ENCODE measurements around the gene SLC35E3. TPM values are rescaled to one million over a fixed set of nuclear protein-coding genes. Genes with fewer than 3 reads are reported as not detected.
A peak's percentile ranks its signal among the peaks of the same experiment; 100 is the strongest.

SLC35E3 gene
- total and polyA plus RNA-seq, 2 of the 13 experiments (the other 11 are each of a cell fraction or from before 2014, with no cell fraction given) = 13.0 to 22.1 TPM

DNA sequence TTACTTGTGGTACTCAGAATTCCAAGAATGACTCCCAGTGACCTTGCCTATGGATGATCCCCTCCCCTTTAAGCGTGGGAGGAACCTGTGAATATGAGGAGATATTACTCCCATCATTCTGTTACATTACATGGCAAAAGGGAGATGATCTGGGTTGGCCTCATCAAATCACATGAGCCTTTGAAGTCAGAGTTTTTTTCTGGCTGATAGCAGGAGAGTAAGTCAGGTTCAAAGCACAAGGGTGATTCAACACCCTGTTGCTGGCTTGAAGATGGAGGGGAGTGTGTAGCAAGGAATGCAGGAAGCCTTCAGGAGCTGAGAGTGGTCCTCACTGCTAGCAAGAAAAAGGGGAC, 52.9 kb downstream of the SLC35E3 start:
- ChIA-PET CTCF (ENCODE audit: low intra/inter-chr PET ratio, low total read pairs) (no interaction called here), POLR2A (interaction anchor here (1.2 kb wide), 1 partner anchor 53 kb away, joined by 4 read pairs; the partner anchor contains the start of gene SLC35E3)
- no peaks in the 10 kb centered on the region for H3K79me2 ChIP-seq (ENCODE audit: insufficient read depth, low read length)
- no peaks in the 10 kb centered on the region for H4K20me1 ChIP-seq (ENCODE audit: insufficient read depth, low read length)
- H2AFZ ChIP-seq (ENCODE audit: low read length) = no peak overlapping the region
- no peaks in the 10 kb centered on the region for H3K36me3 ChIP-seq (replicated peaks in 1 of 2; ENCODE audit: control insufficient read depth in 1 of 2, insufficient read depth in 2 of 2, low read length in 2 of 2)
- DNase-seq (ENCODE audit: low spot score) = no peak
- no TSS peak for BruUV-seq (replicated peaks)
- H3K4me1 ChIP-seq (ENCODE audit: insufficient read depth, low read length) = peaks cover 39% of the 10 kb centered on the region
- intact Hi-C loops (cut with micrococcal nuclease; ENCODE audit: unreplicated experiment) = no loop called here
- no peak overlapping the region for H3K4me2 ChIP-seq (ENCODE audit: low read depth, low read length)
- H3K9me3 ChIP-seq (ENCODE audit: low read length) = no peaks in the 10 kb centered on the region
- TF ChIP-seq YY1 (IDR thresholded peaks at IDR 0.05; ENCODE audit: insufficient read depth, insufficient replicate concordance, low read depth, low read length) (no peak), TOE1 (CRISPR knock-in tag; IDR thresholded peaks at IDR 0.05) (no peak), FOXJ3 (CRISPR knock-in tag; IDR thresholded peaks at IDR 0.05; ENCODE audit: borderline replicate concordance) (no peak), SOX6 (IDR thresholded peaks at IDR 0.05) (no peak), SOX6 (CRISPR knock-in tag; IDR thresholded peaks at IDR 0.05) (no peak)
- TF ChIP-seq, protein P1, sequence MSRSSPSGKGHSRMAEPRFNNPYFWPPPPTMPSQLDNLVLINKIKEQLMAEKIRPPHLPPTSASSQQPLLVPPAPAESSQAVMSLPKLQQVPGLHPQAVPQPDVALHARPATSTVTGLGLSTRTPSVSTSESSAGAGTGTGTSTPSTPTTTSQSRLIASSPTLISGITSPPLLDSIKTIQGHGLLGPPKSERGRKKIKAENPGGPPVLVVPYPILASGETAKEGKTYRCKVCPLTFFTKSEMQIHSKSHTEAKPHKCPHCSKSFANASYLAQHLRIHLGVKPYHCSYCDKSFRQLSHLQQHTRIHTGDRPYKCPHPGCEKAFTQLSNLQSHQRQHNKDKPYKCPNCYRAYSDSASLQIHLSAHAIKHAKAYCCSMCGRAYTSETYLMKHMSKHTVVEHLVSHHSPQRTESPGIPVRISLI (CRISPR knock-in tag; IDR thresholded peaks at IDR 0.05; ENCODE audit: borderline replicate concordance) = 0 out of 2 replicates have a peak, but pooled peaks have one; percentile 13
- no peaks in the 10 kb centered on the region for H3K27me3 ChIP-seq (ENCODE audit: control insufficient read depth in 1 of 2, insufficient read depth in 2 of 2, low read length in 2 of 2)
- peak; percentile 4 for FAIRE-seq
- H3K4me3 ChIP-seq (replicated peaks in 1 of 3; ENCODE audit: insufficient read depth in 1 of 3, low read depth in 2 of 3, low read length in 3 of 3) = no peak overlapping the region
- no peak overlapping the region for H3K9ac ChIP-seq (ENCODE audit: insufficient read depth, low read depth, low read length)
- H3K27ac ChIP-seq (ENCODE audit: extremely low read length, insufficient read depth, low read length) = no peak overlapping the region
- peak; percentile 33; the same call in 2 of the 3 replicates for ATAC-seq
- 71% methylated on average over 1 of the region's 1 CpG for WGBS (ENCODE audit: low lambda C conversion rate)
- in situ Hi-C loops (cut with HindIII; ENCODE audit: extremely low pct_ligation_motif_present, low pct_unique_long_range_greater_than_20kb) = no loop called here

- POLR2A ChIA-PET = interaction anchor here (1.0 to 1.9 kb wide), 2 partner anchors 9 to 11 kb away, joined by 4 to 7 read pairs; no protein-coding TSS in a partner anchor
- DNase-seq (ENCODE audit: low spot score) = no peak
- peaks cover 0 to 1% of the 10 kb centered on the region in 2 experiments; a peak in 1 of 5 replicates for H3K27me3 ChIP-seq (ENCODE audit: control insufficient read depth in 1 of 2, insufficient read depth in 2 of 2, low read length in 2 of 2)
- no peak for TF ChIP-seq HOXA9 (CRISPR knock-in tag; IDR thresholded peaks at IDR 0.05; ENCODE audit: borderline replicate concordance)
- no peak for TF ChIP-seq ZBTB49 (CRISPR knock-in tag; IDR thresholded peaks at IDR 0.05; ENCODE audit: borderline replicate concordance)
- no peak for TF ChIP-seq CBFB (CRISPR knock-in tag; IDR thresholded peaks at IDR 0.05)
- TF ChIP-seq ZFP90 (CRISPR knock-in tag; IDR thresholded peaks at IDR 0.05; ENCODE audit: borderline replicate concordance) = no peak
- TF ChIP-seq SAFB2 (CRISPR knock-in tag; IDR thresholded peaks at IDR 0.05; ENCODE audit: borderline replicate concordance, low read depth) = no peak
- TF ChIP-seq ZFP91 (CRISPR knock-in tag; IDR thresholded peaks at IDR 0.05; ENCODE audit: borderline replicate concordance) = no peak
Measured at GRCh38 chr12:68800294-68800693, 54.3 kb downstream of the SLC35E3 start.

More at GRCh38 chr12:68800294-68800693, 54.3 kb downstream of the SLC35E3 start:
- Histone ChIP-seq H3K9ac (ENCODE audit: insufficient read depth, low read depth, low read length) (no peak overlapping the region), H2AFZ (ENCODE audit: low read length) (no peak overlapping the region), H3K27ac (ENCODE audit: extremely low read length, insufficient read depth, low read length) (no peak overlapping the region), H4K20me1 (ENCODE audit: insufficient read depth, low read length) (no peaks in the 10 kb centered on the region; the same call in 1 of the 2 replicates), H3K36me3 (replicated peaks in 1 of 2; ENCODE audit: control insufficient read depth in 1 of 2, insufficient read depth in 2 of 2, low read length in 2 of 2) (no peaks in the 10 kb centered on the region), H3K79me2 (ENCODE audit: insufficient read depth, low read length) (peaks cover 5% of the 10 kb centered on the region), H3K9me3 (ENCODE audit: low read length) (no peaks in the 10 kb centered on the region), H3K4me3 (replicated peaks in 1 of 3; ENCODE audit: insufficient read depth in 1 of 3, low read depth in 2 of 3, low read length in 3 of 3) (no peak overlapping the region), H3K4me2 (ENCODE audit: low read depth, low read length) (no peak overlapping the region), H3K4me1 (ENCODE audit: insufficient read depth, low read length) (peaks cover 40% of the 10 kb centered on the region)
- FAIRE-seq = no peak
- intact Hi-C loops (cut with micrococcal nuclease; ENCODE audit: unreplicated experiment) = no loop called here
- in situ Hi-C loops (cut with HindIII; ENCODE audit: extremely low pct_ligation_motif_present, low pct_unique_long_range_greater_than_20kb) = no loop called here
- CTCF ChIA-PET (ENCODE audit: low intra/inter-chr PET ratio, low total read pairs) = no interaction called here
- no peak for ATAC-seq
- no TSS peak for BruUV-seq (replicated peaks)
- 94% methylated on average over 5 of the region's 5 CpGs for WGBS (ENCODE audit: low lambda C conversion rate)

All from HepG2 (cell line).